WTC11 (cell line): Measurements from ENCODE around the gene RNASE9.
"Not testable (repeated sequence)": the region's sequence is repeated elsewhere in the genome, so short reads cannot be mapped to it uniquely, and the experiment has no call there.

Experiments used
- CTCF ChIP-seq: fragments of 200-600 bp; IDR thresholded peaks from 2 replicates; pipeline ENCODE4 v1.8.0; 2022; ENCODE audit warnings: antibody characterized with exemption
- ETV6 ChIP-seq: sonication (generic); formaldehyde crosslinking; IDR thresholded peaks from 2 replicates; pipeline ENCODE4 v1.8.1; 2022; ENCODE audit warnings: mild to moderate bottlenecking, missing genetic modification reagents
- FOXJ3 ChIP-seq: sonication (generic); formaldehyde crosslinking; IDR thresholded peaks from 2 replicates; pipeline ENCODE4 v1.9.0; 2021; ENCODE audit warnings: missing genetic modification reagents, mild to moderate bottlenecking, borderline replicate concordance
- JUN ChIP-seq: sonication (generic); formaldehyde crosslinking; IDR thresholded peaks from 2 replicates; pipeline ENCODE4 v1.8.0; 2023; ENCODE audit warnings: mild to moderate bottlenecking, missing genetic modification reagents

DNA sequence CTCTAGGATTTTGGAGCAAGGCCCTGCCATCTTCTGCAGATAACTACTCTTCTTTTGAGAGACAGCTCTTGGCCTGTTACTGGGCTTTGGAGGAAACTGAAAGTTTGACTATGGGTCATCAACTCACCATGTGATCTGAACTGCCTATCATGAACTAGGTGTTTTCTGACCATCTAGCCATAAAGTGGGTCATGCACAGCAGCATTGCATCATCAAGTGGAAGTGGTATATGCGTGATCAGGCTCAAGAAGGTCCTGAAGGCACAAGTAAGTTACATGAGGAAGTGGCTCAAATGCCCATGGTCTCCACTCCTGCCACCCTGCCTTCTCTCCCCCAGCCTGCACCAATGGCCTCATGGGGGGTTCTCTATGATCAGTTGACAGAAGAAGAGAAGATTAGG lies 9.9 kb upstream of the RNASE9 start:
- not testable (repeated sequence) for TF ChIP-seq CTCF; FOXJ3 (CRISPR knock-in tag); ETV6 (CRISPR knock-in tag); JUN (CRISPR knock-in tag)
